ENCODE measurements around the gene CTNNBIP1.
A peak's percentile ranks its signal among the peaks of the same experiment; 100 is the strongest.

CTNNBIP1 gene

DNA sequence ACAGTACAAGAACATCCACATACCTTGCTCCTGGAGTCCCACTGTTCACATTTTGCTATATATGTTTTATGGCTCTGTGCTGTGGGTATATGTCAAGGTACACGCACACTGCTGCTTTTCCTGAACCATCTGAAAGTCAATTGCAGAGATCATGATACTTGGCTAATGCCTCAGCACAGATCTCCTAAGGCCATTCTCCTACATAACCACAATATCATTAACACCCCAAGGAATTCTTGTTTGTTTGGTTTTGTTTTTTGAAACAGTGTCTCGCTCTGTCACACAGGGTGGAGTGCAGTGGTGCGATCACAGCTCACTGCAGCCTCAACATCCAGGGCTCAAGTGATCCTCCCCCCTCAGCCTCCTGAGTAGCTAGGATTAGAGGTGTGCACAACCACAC lies 16.0 kb downstream of the CTNNBIP1 start:
- TF ChIP-seq CTCF (IDR thresholded peaks at IDR 0.05; ENCODE audit: low read length, missing control alignments): no peak
- no peak overlapping the region for H3K4me3 ChIP-seq (replicated peaks; ENCODE audit: low read depth, low read length)

GRCh38 chr1:9892563-9893528 lies 17.2 kb downstream of the CTNNBIP1 start:
- H3K4me3 ChIP-seq (replicated peaks; ENCODE audit: low read depth, low read length): no peak overlapping the region
- TF ChIP-seq CTCF (IDR thresholded peaks at IDR 0.05; ENCODE audit: low read length, missing control alignments): no peak
- peak; percentile 59 for DNase-seq (ENCODE audit: low read depth)

More for the DNA sequence above, 16.0 kb downstream of the CTNNBIP1 start:
- no peak for DNase-seq (ENCODE audit: low read depth)

DNA sequence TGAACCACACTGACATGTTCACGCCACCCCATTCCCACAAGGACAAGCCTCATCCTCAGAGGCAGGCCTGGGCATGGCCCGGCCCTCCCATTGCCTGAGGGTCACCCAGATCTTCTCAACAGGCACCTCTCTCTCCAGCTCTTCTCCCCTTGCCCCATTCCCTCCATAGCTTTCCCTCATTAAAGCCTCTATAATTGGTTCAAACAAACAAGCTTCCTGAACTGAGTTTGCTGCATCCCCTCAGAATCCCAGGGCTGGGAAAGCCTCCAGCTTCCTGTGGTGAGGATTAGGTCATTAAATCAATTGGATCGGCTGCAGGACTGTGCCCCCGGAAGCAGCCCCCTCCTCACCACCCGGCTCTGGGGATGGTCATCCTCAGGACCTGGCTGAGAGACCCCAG lies 18.9 kb downstream of the CTNNBIP1 start:
- no peak for TF ChIP-seq CTCF (IDR thresholded peaks at IDR 0.05; ENCODE audit: low read length, missing control alignments)
- DNase-seq (ENCODE audit: low read depth): no peak
- no peak overlapping the region for H3K4me3 ChIP-seq (replicated peaks; ENCODE audit: low read depth, low read length)

GRCh38 chr1:9890224-9890731 lies 19.8 kb downstream of the CTNNBIP1 start:
- peak; percentile 86 for DNase-seq (ENCODE audit: low read depth)
- TF ChIP-seq CTCF (IDR thresholded peaks at IDR 0.05; ENCODE audit: low read length, missing control alignments): no peak
- H3K4me3 ChIP-seq (replicated peaks; ENCODE audit: low read depth, low read length): no peak overlapping the region

GRCh38 chr1:9889411-9889810 lies 20.7 kb downstream of the CTNNBIP1 start:
- no peak for TF ChIP-seq CTCF (IDR thresholded peaks at IDR 0.05; ENCODE audit: low read length, missing control alignments)
- no peak for DNase-seq (ENCODE audit: low read depth)
- no peak overlapping the region for H3K4me3 ChIP-seq (replicated peaks; ENCODE audit: low read depth, low read length)

- no peak for TF ChIP-seq CTCF (IDR thresholded peaks at IDR 0.05; ENCODE audit: low read length, missing control alignments)
- DNase-seq (ENCODE audit: low read depth): no peak
- no peak overlapping the region for H3K4me3 ChIP-seq (replicated peaks; ENCODE audit: low read depth, low read length)
Observed at GRCh38 chr1:9888886-9889285, 21.2 kb downstream of the CTNNBIP1 start.
